SIG-M5 (cell line): ENCODE measurements around the gene ADAM33.

Source experiments
- DNase-seq: peaks from one replicate; lab custom pipeline; 2025; lab: John Stamatoyannopoulos, UW

ADAM33 gene

GRCh38 chr20:3710011-3710466, 28.2 kb upstream of the ADAM33 start:
- DNase-seq = no peak

DNA sequence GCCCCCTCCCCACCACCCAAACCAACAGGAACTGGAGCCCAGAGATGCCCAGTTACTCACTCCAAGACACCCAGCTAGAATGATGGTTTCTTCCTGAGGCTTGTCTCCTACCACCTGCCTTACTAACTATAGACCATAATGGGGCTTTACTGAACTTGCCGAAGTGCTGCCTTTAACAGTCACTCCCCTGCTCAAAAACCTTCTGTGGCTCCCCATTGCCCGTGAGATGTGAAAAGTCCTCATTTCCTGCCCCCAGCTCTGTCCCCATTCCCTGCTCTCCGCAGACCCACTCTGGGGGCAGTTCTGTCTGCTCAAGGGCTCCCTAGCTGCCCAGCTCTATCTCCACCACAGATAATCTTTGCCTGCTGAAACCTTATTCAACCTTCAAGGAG, 25.7 kb upstream of the ADAM33 start:
- no peak for DNase-seq

- DNase-seq = no peak
Observed at GRCh38 chr20:3706774-3707507, 25.1 kb upstream of the ADAM33 start.

- no peak for DNase-seq
Observed at GRCh38 chr20:3705970-3706739, 24.3 kb upstream of the ADAM33 start.

- DNase-seq = no peak
Observed at GRCh38 chr20:3705491-3705969, 23.7 kb upstream of the ADAM33 start.

DNA sequence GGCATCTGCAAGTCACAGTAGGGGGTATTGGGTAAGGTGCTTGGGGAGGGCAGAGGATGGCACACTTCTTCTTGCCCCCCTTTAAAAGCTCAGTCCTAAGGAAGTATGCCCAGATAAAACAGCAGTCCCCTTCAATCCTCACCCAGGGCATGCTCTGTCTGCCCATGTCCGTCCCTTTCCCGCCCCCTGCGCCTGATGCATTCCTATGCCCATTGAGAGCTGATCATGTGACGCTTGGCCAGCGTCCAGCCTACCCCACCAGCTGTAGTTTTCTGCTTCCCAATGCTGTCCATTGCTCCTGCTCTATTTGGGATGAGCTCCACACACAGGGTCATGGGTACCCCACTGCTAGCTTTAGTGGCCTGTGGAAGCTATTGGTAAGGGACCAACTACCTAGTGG, 22.3 kb upstream of the ADAM33 start:
- no peak for DNase-seq

GRCh38 chr20:3702611-3703391, 21.0 kb upstream of the ADAM33 start:
- no peak for DNase-seq

- DNase-seq = no peak
Observed at GRCh38 chr20:3701061-3701998, 19.5 kb upstream of the ADAM33 start.

GRCh38 chr20:3699037-3699436, 17.2 kb upstream of the ADAM33 start:
- no peak for DNase-seq

GRCh38 chr20:3698591-3699001, 16.8 kb upstream of the ADAM33 start:
- DNase-seq = no peak

- no peak for DNase-seq
Observed at GRCh38 chr20:3697588-3698305, 15.9 kb upstream of the ADAM33 start.

GRCh38 chr20:3696745-3697587, 15.2 kb upstream of the ADAM33 start:
- DNase-seq = no peak

DNA sequence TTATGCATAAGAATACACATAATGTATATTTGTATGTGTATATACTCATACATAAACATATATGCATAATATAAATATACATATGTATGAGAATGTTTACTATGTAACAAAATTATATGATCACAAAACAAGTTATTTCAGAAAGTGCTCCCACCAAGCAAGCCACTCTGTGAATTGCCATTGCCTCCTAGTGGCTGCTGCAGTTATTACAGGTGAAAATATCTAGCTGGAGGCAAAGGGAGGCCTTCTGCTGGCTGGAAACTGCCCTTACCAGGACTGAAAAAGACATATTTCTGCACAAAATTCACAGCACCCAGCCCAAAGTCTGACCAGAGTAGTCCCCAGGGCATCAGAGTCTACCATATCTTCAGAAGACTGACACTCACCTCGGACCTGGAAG, 14.4 kb upstream of the ADAM33 start:
- no peak for DNase-seq

DNA sequence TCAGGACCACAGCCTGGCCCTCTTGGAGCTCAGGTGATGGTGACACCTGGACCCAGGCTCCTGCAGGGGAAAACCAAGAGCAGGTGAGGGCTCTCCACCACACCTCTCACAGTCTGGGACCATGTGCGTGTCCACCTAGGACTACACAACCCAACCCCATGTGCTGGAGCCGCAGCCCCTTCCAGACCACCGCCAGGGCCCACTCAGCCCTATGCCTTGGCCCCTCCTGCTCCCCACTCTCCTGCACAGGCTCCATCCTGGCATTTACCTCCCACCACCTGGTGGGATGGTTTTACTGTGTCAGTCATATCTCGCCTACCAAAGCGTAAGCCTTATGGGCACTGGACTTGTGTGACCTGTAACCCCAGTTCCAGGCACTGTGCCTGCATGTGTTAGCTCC, 13.1 kb upstream of the ADAM33 start:
- DNase-seq = no peak

GRCh38 chr20:3693376-3693775, 11.6 kb upstream of the ADAM33 start:
- no peak for DNase-seq

DNA sequence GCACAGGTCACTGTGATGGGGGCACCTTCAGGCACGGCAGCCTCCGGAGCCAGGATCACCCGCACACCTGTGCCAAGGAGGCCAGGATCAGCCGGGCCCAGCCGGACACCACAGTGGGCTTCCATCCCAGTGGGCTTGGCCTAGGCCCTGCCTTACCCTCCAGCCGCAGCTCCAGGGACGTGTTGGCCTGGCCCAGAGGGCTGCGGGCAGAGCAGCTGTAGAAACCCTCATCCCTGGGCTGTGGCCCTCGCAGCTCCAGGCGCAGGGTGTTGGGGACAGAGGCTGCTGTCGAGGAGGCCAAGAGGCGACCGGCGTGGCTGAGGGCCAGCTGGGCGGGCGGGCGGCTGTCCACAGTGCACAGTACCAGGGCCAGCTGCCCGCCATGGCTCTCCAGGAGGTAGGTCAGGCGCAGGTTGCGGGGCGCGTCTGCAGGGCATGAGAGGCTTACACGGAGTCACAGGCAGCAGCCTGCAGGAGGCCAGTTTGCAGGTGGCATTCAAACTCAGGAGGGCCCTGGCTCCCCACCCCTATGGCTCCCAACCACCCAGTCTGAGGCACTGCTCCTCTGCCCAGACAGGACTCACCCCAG, 11.0 kb upstream of the ADAM33 start:
- DNase-seq = no peak

- DNase-seq = no peak
Observed at GRCh38 chr20:3691897-3692296, 10.1 kb upstream of the ADAM33 start.

DNA sequence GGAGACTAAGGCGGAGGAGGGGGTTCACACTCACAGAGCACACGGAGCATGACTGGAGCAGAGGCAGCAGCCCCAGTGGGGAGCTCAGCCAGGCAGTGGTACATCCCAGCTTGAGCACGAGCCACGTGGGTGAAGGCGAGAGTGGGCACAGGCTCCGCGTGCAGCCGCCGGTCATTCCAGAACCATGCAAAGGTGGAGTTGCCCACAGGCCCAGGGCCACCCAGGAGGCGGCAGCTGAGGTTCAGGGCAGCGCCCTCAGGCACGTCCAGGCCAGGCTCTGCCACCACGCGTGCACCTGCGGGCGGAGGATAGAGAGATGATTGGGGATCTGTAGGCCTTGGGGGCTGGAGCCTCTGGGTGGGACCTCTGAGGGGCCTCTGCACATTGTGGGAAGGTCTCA, 9.5 kb upstream of the ADAM33 start:
- no peak for DNase-seq

GRCh38 chr20:3690413-3690812, 8.6 kb upstream of the ADAM33 start:
- DNase-seq = no peak
